SU-DHL-6 (cell line): ENCODE results near the gene MYO15B.

Source experiments
- H2AFZ ChIP-seq: fragments of 200-600 bp; sonication (generic); 2 replicates; pipeline ENCODE4 v1.6.1; 2014; ENCODE audit warnings: low read depth, mild to moderate bottlenecking, moderate library complexity, mixed read lengths, antibody characterized with exemption, low read length; ENCODE audit not compliant: severe bottlenecking
- H3F3A ChIP-seq: fragments of 200-600 bp; shearing (Covaris generic); 2 replicates; pipeline ENCODE4 v1.6.0; 2016; ENCODE audit warnings: antibody characterized with exemption, mild to moderate bottlenecking; ENCODE audit not compliant: insufficient read depth
- H3K27ac ChIP-seq: fragments of 200-600 bp; sonication (generic); 2 replicates; pipeline ENCODE4 v1.5.1; 2016; ENCODE audit warnings: low read depth, mild to moderate bottlenecking, low read length, moderate library complexity, mixed read lengths
- H3K27me3 ChIP-seq: fragments of 200-600 bp; sonication (generic), shearing (Covaris generic); 2 replicates; pipeline ENCODE4 v1.6.0; 2014; ENCODE audit warnings: mild to moderate bottlenecking, low read length
- H3K36me3 ChIP-seq: fragments of 200-600 bp; sonication (generic); 2 replicates; pipeline ENCODE4 v1.6.1; 2014; ENCODE audit warnings: mild to moderate bottlenecking, low read length, mixed read lengths
- H3K4me2 ChIP-seq: fragments of 300-600, 200-600 bp; shearing (Covaris generic), sonication (generic); 2 replicates; pipeline ENCODE4 v1.6.0; 2014; ENCODE audit warnings: low read length, low read depth, mild to moderate bottlenecking; ENCODE audit not compliant: poor library complexity, severe bottlenecking
- H3K4me3 ChIP-seq: fragments of 200-600 bp; sonication (generic); 2 replicates; pipeline ENCODE4 v1.5.1; 2014; ENCODE audit warnings: antibody characterized with exemption, low read length, mild to moderate bottlenecking, mixed read lengths; ENCODE audit not compliant: insufficient read depth, poor library complexity, severe bottlenecking
- H3K79me2 ChIP-seq: fragments of 200-600 bp; sonication (generic); 2 replicates; pipeline ENCODE4 v1.6.1; 2014; ENCODE audit warnings: mild to moderate bottlenecking, low read length, moderate library complexity; ENCODE audit not compliant: insufficient read depth
- H3K9ac ChIP-seq: fragments of 200-600 bp; sonication (generic); 2 replicates; pipeline ENCODE4 v1.7.0; 2014; ENCODE audit warnings: mild to moderate bottlenecking, low read length
- H3K9me2 ChIP-seq: fragments of 200-600 bp; sonication (generic); replicated peaks from 2 replicates; pipeline ENCODE4 v1.6.1; 2014; ENCODE audit warnings: low read length; ENCODE audit not compliant: insufficient read depth
- H3K9me3 ChIP-seq: fragments of 200-600 bp; sonication (generic); 2 replicates; pipeline ENCODE4 v1.6.1; 2014; ENCODE audit warnings: low read length, mixed read lengths; ENCODE audit not compliant: insufficient read depth
- H4K20me1 ChIP-seq: fragments of 200-600 bp; sonication (generic); 2 replicates; pipeline ENCODE4 v1.6.1; 2014; ENCODE audit warnings: low read depth, mild to moderate bottlenecking, antibody characterized with exemption, low read length, moderate library complexity, mixed read lengths
- EZH2phosphoT487 ChIP-seq: fragments of 200-600 bp; sonication (generic), shearing (Covaris generic); conservative IDR thresholded peaks from 2 replicates; pipeline ENCODE4 v1.6.1; 2018; ENCODE audit warnings: mild to moderate bottlenecking, antibody characterized with exemption, low read length, moderate library complexity, mixed read lengths
- TF ChIP-seq, protein P1 (sequence below): fragments of 200-600 bp; sonication (generic); IDR thresholded peaks from one replicate; pipeline ENCODE4 v1.5.1; 2017; ENCODE audit warnings: antibody characterized with exemption, mild to moderate bottlenecking, low read length, moderate library complexity; ENCODE audit not compliant: insufficient read depth, poor library complexity, severe bottlenecking

Gene MYO15B

GRCh38 chr17:75650874-75651273, 63.3 kb downstream of the MYO15B start:
- H2AFZ ChIP-seq = no peak overlapping the region
- H3K27ac ChIP-seq = no peak overlapping the region
- no peaks in the 10 kb centered on the region for H3K9me2 ChIP-seq
- H3K4me2 ChIP-seq = no peak overlapping the region
- H3K9me3 ChIP-seq = no peaks in the 10 kb centered on the region
- no peaks in the 10 kb centered on the region for H4K20me1 ChIP-seq
- TF ChIP-seq EZH2phosphoT487 = no peak
- TF ChIP-seq, protein P1, sequence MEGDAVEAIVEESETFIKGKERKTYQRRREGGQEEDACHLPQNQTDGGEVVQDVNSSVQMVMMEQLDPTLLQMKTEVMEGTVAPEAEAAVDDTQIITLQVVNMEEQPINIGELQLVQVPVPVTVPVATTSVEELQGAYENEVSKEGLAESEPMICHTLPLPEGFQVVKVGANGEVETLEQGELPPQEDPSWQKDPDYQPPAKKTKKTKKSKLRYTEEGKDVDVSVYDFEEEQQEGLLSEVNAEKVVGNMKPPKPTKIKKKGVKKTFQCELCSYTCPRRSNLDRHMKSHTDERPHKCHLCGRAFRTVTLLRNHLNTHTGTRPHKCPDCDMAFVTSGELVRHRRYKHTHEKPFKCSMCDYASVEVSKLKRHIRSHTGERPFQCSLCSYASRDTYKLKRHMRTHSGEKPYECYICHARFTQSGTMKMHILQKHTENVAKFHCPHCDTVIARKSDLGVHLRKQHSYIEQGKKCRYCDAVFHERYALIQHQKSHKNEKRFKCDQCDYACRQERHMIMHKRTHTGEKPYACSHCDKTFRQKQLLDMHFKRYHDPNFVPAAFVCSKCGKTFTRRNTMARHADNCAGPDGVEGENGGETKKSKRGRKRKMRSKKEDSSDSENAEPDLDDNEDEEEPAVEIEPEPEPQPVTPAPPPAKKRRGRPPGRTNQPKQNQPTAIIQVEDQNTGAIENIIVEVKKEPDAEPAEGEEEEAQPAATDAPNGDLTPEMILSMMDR = no peak
- H3F3A ChIP-seq = peaks cover 7% of the 10 kb centered on the region; the same call in 1 of the 2 replicates
- no peak overlapping the region for H3K9ac ChIP-seq
- H3K4me3 ChIP-seq = no peak overlapping the region
- H3K27me3 ChIP-seq = no peaks in the 10 kb centered on the region
- H3K79me2 ChIP-seq = no peaks in the 10 kb centered on the region
- H3K36me3 ChIP-seq = no peaks in the 10 kb centered on the region

- Histone ChIP-seq H3K4me2 (no peak overlapping the region), H4K20me1 (no peaks in the 10 kb centered on the region), H2AFZ (no peak overlapping the region), H3K9me3 (no peaks in the 10 kb centered on the region), H3K9ac (no peak overlapping the region), H3K4me3 (no peak overlapping the region), H3K9me2 (no peaks in the 10 kb centered on the region), H3K36me3 (no peaks in the 10 kb centered on the region), H3F3A (peaks cover 7% of the 10 kb centered on the region; the same call in 1 of the 2 replicates), H3K27me3 (no peaks in the 10 kb centered on the region), H3K79me2 (no peaks in the 10 kb centered on the region), H3K27ac (no peak overlapping the region)
- TF ChIP-seq, protein P1 = no peak
- TF ChIP-seq EZH2phosphoT487 = no peak
Measured at GRCh38 chr17:75652341-75652740, 64.7 kb downstream of the MYO15B start.

GRCh38 chr17:75652934-75653549, 65.4 kb downstream of the MYO15B start:
- Histone ChIP-seq H4K20me1 (no peaks in the 10 kb centered on the region), H3F3A (peaks cover 7% of the 10 kb centered on the region; the same call in 1 of the 2 replicates), H3K27me3 (no peaks in the 10 kb centered on the region), H2AFZ (no peak overlapping the region), H3K4me3 (no peak overlapping the region), H3K9me2 (no peaks in the 10 kb centered on the region), H3K79me2 (no peaks in the 10 kb centered on the region), H3K9me3 (no peaks in the 10 kb centered on the region), H3K27ac (no peak overlapping the region), H3K36me3 (peaks cover under 1% of the 10 kb centered on the region; the same call in 1 of the 2 replicates), H3K4me2 (no peak overlapping the region), H3K9ac (no peak overlapping the region)
- TF ChIP-seq EZH2phosphoT487 = no peak
- TF ChIP-seq, protein P1 = peak; percentile 53
